Measurements from ENCODE around the gene NBPF3.

The NBPF3 gene

DNA sequence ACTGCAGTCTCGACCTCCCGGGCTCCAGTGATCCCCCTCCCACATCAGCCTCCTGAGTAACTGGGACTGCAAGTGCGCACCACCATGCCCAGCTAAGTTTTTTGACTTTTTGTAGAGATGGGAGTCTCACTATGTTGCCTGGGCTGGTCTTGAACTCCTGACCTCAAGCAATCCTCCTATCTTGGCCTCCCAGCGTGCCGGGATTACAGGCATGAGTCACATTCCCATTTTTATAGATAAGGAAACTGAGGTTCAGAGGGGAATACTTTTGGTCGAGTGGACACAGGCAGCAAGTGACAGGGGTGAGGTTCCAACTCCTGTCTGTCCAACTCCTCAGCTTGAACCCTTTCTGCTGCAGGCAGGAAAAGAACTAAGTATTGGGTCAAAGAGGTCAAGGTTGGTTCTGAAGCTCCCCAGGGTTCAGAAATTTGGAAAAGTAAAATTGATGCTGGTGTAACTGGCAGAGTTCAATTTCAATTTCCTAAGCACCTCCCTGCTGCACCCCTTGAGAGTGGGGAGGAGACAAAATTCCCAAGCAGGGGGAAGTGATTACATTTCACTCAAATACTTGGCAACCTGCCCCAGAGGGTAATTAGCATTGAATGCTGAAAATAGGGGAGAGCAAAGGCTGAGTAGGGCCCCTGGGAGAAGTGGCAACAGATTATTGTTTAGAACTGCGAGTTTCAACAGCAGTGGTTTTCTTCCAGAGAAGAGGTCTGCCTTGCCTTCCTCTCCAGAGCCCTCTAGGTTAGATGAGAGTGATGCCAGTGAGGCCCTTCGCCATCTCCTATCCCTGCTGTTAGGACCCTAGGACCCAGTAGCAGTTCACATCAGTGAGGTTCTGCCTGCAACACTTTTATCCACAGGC, 51.8 kb downstream of the NBPF3 start:
- Histone ChIP-seq H3K4me3 (IDR thresholded peaks at IDR 0.05; ENCODE audit: insufficient read depth, low read depth, low read length) (no peak overlapping the region), H3K9ac (no peak overlapping the region), H3K79me2 (ENCODE audit: insufficient read depth, low read depth) (no peaks in the 10 kb centered on the region), H3K27ac (no peak overlapping the region), H3K36me3 (ENCODE audit: insufficient read depth) (no peaks in the 10 kb centered on the region), H4K20me1 (ENCODE audit: insufficient read depth) (no peaks in the 10 kb centered on the region), H3K27me3 (ENCODE audit: insufficient read depth, low read depth) (peaks cover 11% of the 10 kb centered on the region; the same call in 1 of the 2 replicates), H3K4me2 (no peak overlapping the region), H2AFZ (ENCODE audit: low read depth) (no peak overlapping the region), H3K4me1 (ENCODE audit: low read depth, poor library complexity, severe bottlenecking) (peaks cover 6% of the 10 kb centered on the region)
- TF ChIP-seq, protein P1, sequence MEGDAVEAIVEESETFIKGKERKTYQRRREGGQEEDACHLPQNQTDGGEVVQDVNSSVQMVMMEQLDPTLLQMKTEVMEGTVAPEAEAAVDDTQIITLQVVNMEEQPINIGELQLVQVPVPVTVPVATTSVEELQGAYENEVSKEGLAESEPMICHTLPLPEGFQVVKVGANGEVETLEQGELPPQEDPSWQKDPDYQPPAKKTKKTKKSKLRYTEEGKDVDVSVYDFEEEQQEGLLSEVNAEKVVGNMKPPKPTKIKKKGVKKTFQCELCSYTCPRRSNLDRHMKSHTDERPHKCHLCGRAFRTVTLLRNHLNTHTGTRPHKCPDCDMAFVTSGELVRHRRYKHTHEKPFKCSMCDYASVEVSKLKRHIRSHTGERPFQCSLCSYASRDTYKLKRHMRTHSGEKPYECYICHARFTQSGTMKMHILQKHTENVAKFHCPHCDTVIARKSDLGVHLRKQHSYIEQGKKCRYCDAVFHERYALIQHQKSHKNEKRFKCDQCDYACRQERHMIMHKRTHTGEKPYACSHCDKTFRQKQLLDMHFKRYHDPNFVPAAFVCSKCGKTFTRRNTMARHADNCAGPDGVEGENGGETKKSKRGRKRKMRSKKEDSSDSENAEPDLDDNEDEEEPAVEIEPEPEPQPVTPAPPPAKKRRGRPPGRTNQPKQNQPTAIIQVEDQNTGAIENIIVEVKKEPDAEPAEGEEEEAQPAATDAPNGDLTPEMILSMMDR (conservative IDR thresholded peaks at IDR 0.05; ENCODE audit: low read depth, low read length) = no peak

DNA sequence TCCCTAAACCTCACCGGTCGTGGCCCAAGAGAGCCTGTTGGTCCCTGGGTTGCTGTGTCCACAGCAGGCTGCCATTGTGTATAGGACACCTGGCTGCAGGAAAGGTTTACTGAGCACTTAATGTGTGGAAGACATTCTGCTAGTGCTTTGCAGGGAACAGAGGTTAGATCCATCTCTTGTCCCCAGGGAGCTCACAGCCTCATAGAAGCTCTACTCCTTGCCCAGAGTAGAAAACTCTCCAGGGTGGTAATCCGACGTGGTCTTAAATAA, 52.4 kb downstream of the NBPF3 start:
- TF ChIP-seq, protein P1 (conservative IDR thresholded peaks at IDR 0.05; ENCODE audit: low read depth, low read length) = no peak
- H3K36me3 ChIP-seq (ENCODE audit: insufficient read depth) = no peaks in the 10 kb centered on the region
- H3K79me2 ChIP-seq (ENCODE audit: insufficient read depth, low read depth) = no peaks in the 10 kb centered on the region
- no peak overlapping the region for H2AFZ ChIP-seq (ENCODE audit: low read depth)
- no peak overlapping the region for H3K27ac ChIP-seq
- peaks cover 6% of the 10 kb centered on the region for H3K4me1 ChIP-seq (ENCODE audit: low read depth, poor library complexity, severe bottlenecking)
- H3K4me3 ChIP-seq (IDR thresholded peaks at IDR 0.05; ENCODE audit: insufficient read depth, low read depth, low read length) = no peak overlapping the region
- peaks cover 11% of the 10 kb centered on the region; the same call in 1 of the 2 replicates for H3K27me3 ChIP-seq (ENCODE audit: insufficient read depth, low read depth)
- H4K20me1 ChIP-seq (ENCODE audit: insufficient read depth) = no peaks in the 10 kb centered on the region
- H3K4me2 ChIP-seq = no peak overlapping the region
- H3K9ac ChIP-seq = no peak overlapping the region

DNA sequence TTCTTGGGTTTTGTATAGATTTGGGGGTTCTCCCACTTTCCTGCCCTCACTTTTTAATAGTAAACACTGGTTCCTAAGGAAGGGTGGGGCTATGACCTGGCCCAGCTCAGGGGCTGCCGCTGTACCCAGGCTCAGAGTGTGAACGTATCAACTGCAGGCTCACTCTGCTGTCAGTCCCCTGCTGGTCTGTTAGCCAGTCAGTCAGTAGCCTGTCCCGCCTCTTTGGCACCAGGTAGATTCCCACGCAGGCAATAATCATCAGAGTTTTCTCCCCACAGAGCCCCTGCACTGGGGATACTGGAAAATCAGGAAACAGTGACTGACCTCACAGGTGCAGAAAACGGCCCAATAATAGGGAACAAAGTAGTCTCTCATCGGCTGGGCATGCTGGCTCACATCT, 54.3 kb downstream of the NBPF3 start:
- H4K20me1 ChIP-seq (ENCODE audit: insufficient read depth) = no peaks in the 10 kb centered on the region
- H3K27me3 ChIP-seq (ENCODE audit: insufficient read depth, low read depth) = peaks cover 11% of the 10 kb centered on the region; the same call in 1 of the 2 replicates
- H3K4me1 ChIP-seq (ENCODE audit: low read depth, poor library complexity, severe bottlenecking) = peaks cover 6% of the 10 kb centered on the region
- H3K4me3 ChIP-seq (IDR thresholded peaks at IDR 0.05; ENCODE audit: insufficient read depth, low read depth, low read length) = no peak overlapping the region
- no peak overlapping the region for H3K27ac ChIP-seq
- H3K4me2 ChIP-seq = no peak overlapping the region
- H3K36me3 ChIP-seq (ENCODE audit: insufficient read depth) = no peaks in the 10 kb centered on the region
- TF ChIP-seq, protein P1 (conservative IDR thresholded peaks at IDR 0.05; ENCODE audit: low read depth, low read length) = no peak
- no peak overlapping the region for H2AFZ ChIP-seq (ENCODE audit: low read depth)
- no peaks in the 10 kb centered on the region for H3K79me2 ChIP-seq (ENCODE audit: insufficient read depth, low read depth)
- H3K9ac ChIP-seq = no peak overlapping the region

DNA sequence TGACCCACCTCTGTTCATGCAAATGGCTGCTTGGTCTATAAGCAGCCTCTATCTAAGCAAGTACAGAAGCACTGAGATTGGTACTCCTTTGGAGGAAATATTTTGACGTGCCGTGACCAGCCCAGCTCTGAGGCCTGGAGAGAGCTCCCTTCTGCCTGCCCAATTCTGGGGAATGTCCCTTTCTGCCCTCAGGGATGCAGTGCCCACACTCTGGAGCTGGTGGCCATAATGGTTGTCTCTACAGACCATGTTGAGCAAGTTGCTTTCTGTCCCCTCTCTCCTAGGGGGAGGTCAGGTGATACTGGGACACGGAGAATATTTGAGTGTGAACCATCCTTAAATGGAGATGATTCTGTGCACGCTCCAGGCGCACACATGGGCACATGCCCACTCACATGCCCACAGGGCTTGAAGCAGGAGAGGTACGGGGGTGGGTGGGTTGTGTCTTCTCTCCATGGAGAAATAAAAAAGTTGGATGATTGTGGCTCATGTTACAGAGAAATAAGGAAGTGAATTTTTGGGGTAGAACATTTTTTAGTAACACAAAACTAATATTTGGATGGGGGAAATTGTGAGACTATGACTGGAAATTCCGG, 55.4 kb downstream of the NBPF3 start:
- TF ChIP-seq, protein P1 (conservative IDR thresholded peaks at IDR 0.05; ENCODE audit: low read depth, low read length) = no peak
- H4K20me1 ChIP-seq (ENCODE audit: insufficient read depth) = no peaks in the 10 kb centered on the region
- H3K4me2 ChIP-seq = no peak overlapping the region
- no peak overlapping the region for H3K9ac ChIP-seq
- no peaks in the 10 kb centered on the region for H3K36me3 ChIP-seq (ENCODE audit: insufficient read depth)
- H3K4me1 ChIP-seq (ENCODE audit: low read depth, poor library complexity, severe bottlenecking) = peaks cover 6% of the 10 kb centered on the region
- H2AFZ ChIP-seq (ENCODE audit: low read depth) = no peak overlapping the region
- H3K27me3 ChIP-seq (ENCODE audit: insufficient read depth, low read depth) = peaks cover 11% of the 10 kb centered on the region; the same call in 1 of the 2 replicates
- H3K27ac ChIP-seq = no peak overlapping the region
- H3K4me3 ChIP-seq (IDR thresholded peaks at IDR 0.05; ENCODE audit: insufficient read depth, low read depth, low read length) = no peak overlapping the region
- H3K79me2 ChIP-seq (ENCODE audit: insufficient read depth, low read depth) = no peaks in the 10 kb centered on the region

All from KMS-11 (cell line).